GM06990 (cell line): Measurements from ENCODE around the gene COL5A1.

Experiments
- DNase-seq: peaks from one replicate; pipeline ENCODE4 v3.0.0-alpha.2; 2011; ENCODE audit not compliant: insufficient read length; ENCODE audit errors: extremely low read depth
- H3K27me3 ChIP-seq: replicated peaks from 2 replicates; pipeline ENCODE4 v1.6.0; 2011; ENCODE audit warnings: low read length; ENCODE audit not compliant: control insufficient read depth, insufficient read depth
- H3K36me3 ChIP-seq: 2 replicates; pipeline ENCODE4 v1.5.1; 2011; ENCODE audit warnings: low read length; ENCODE audit not compliant: control insufficient read depth, insufficient read depth
- H3K4me3 ChIP-seq: replicated peaks from 2 replicates; pipeline ENCODE4 v1.5.1; 2011; ENCODE audit warnings: low read depth, mild to moderate bottlenecking, control low read depth, low read length
- CTCF ChIP-seq: IDR thresholded peaks from 2 replicates; pipeline ENCODE4 v1.5.1; 2011; ENCODE audit warnings: low read length, control low read depth, mild to moderate bottlenecking, inconsistent platforms; ENCODE audit not compliant: insufficient read depth, poor library complexity, severe bottlenecking

COL5A1 gene

DNA sequence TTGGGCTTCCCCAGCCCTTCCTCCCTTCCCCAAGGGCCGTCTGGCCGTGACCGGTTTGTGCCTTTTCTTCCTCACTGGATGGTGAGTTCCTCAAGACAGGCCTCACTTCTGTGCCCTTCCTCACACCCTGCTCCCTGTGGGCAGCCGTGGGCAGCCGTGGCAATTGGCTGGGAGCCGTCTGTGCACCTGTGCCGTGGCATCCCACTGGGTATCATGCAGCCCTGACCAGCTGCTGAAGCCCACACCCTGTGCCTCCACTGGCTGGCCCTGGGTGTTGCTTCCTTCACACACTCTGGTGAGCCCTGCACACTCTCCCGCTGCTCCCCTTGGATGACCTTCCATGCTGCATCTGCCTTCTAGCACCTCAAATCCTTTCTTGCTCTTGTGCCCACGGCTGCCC lies 100.2 kb downstream of the COL5A1 start:
- TF ChIP-seq CTCF, result no peak
- no peaks in the 10 kb centered on the region; the same call in 1 of the 2 replicates for H3K27me3 ChIP-seq
- no peak for DNase-seq
- no peak overlapping the region for H3K4me3 ChIP-seq
- no peaks in the 10 kb centered on the region for H3K36me3 ChIP-seq

- no peak for DNase-seq
- TF ChIP-seq CTCF, result no peak
- Histone ChIP-seq H3K36me3 (no peaks in the 10 kb centered on the region), H3K27me3 (no peaks in the 10 kb centered on the region; the same call in 1 of the 2 replicates), H3K4me3 (no peak overlapping the region)
These were observed 101.4 kb downstream of the COL5A1 start for GRCh38 chr9:134742822-134743535.

- no peaks in the 10 kb centered on the region for H3K36me3 ChIP-seq
- DNase-seq, result no peak
- TF ChIP-seq CTCF, result no peak
- no peak overlapping the region for H3K4me3 ChIP-seq
- H3K27me3 ChIP-seq, result no peaks in the 10 kb centered on the region; the same call in 1 of the 2 replicates
These were observed 102.2 kb downstream of the COL5A1 start for GRCh38 chr9:134743853-134744252.

DNA sequence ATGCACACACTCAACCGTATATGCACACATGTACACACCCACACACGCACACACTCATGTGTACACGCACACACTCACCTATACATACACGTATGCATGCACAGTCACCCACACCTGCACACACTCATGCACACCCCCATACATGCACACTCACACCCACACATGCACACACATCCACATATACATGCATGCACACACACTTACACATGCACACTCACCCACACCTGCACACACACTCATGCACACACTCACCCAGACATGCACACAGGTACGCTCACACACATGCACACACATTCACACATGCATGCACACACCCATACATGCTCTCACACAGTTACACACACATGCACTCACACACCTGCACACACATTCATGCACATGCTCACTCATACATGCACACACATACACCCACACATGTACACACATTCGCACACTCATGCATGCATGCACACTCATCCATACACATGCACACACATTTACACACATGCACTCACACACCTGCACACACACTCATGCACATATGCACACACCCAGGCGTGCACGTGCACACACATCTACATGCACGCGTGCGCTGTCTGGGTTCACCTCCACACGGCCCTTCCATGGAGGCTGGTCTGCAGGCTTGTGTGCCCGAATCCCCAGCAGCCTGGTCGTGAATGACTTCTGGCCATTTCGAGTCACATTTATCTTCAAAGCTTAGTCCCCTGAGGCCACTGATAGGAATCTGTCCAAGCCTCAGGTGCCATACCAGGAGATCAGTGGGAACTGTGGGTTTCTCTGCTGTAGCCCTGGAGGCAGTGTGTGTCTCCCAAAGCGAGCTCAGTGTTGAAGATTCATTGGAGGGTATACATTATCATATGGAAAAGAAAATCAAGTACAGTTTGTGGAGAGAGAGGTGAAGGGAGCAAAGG lies 103.0 kb downstream of the COL5A1 start:
- TF ChIP-seq CTCF, result no peak
- H3K36me3 ChIP-seq, result no peaks in the 10 kb centered on the region
- no peak for DNase-seq
- no peak overlapping the region for H3K4me3 ChIP-seq
- H3K27me3 ChIP-seq, result no peaks in the 10 kb centered on the region; the same call in 1 of the 2 replicates

GRCh38 chr9:134747951-134748489 lies 106.4 kb downstream of the COL5A1 start:
- no peaks in the 10 kb centered on the region for H3K27me3 ChIP-seq
- no peaks in the 10 kb centered on the region for H3K36me3 ChIP-seq
- H3K4me3 ChIP-seq, result no peak overlapping the region
- no peak for TF ChIP-seq CTCF
- no peak for DNase-seq
